ENCODE measurements around the gene AKAP17A. TPM values are rescaled to one million over a fixed set of nuclear protein-coding genes. Genes with fewer than 3 reads are reported as not detected.

The AKAP17A gene
- total and polyA plus RNA-seq, 2 donors (not counting 1 experiment from before 2014, with no cell fraction given), result 9.3 to 17.8 TPM

DNA sequence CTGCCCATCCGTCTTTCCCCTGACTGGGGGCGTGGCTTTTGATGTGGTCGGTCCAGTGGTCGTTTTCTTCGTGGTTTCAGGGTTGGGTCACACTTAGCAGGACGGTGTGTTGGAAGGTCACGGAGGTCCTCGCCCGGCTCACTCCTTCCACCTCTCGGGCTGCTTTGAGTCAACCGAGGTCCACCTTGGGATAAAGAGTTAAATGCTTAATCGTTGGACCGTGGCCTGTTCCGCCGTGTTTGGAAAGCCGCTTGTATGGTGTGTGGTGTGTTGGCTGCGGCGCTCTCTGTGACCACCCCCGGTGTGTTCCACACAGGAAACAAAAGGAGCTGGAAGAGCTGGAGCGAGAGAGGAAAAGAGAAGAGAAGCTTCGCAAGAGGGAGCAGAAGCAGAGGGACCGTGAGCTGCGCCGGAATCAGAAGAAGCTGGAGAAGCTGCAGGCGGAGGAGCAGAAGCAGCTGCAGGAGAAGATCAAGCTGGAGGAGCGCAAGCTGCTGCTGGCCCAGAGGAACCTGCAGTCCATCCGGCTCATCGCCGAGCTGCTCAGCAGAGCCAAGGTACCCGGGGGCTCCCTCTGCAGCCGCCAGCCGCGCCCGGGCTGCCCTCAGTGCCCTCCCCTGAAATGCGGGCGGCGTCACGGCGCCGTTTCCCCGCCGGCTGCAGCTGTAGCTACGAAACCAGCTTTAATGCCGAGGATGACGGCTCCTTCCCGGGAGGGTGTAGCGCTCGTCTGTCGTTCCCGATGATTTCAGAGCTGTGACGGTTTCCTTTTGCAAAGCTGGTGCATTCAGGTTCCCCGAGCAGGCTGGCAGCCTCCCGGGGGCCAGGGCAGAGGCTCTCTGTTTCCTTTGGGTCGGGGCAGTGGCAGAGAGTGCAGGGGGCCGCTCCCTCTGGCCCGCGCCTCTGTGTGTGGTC, 7.7 kb downstream of the AKAP17A start:
- no peak for DNase-seq (ENCODE audit: low read depth in 2 of 2)
- TF ChIP-seq CTCF (conservative IDR thresholded peaks at IDR 0.05 in 1 of 2, IDR thresholded peaks at IDR 0.05 in 1 of 2; ENCODE audit: low read depth in 1 of 2, low read length in 2 of 2), result no peak
- no peak for TF ChIP-seq EZH2 (IDR thresholded peaks at IDR 0.05; ENCODE audit: low read length, missing control alignments)
- no peak overlapping the region for H3K27ac ChIP-seq (ENCODE audit: insufficient read depth, low read length)
- no peaks in the 10 kb centered on the region for H4K20me1 ChIP-seq (ENCODE audit: control insufficient read depth, extremely low read depth, insufficient read depth, low read length)
- H3K27me3 ChIP-seq (ENCODE audit: control insufficient read depth, insufficient read depth, low read length), result no peaks in the 10 kb centered on the region
- H3K36me3 ChIP-seq (ENCODE audit: control insufficient read depth, insufficient read depth, low read length), result peaks cover 44% of the 10 kb centered on the region
- H3K4me2 ChIP-seq (ENCODE audit: extremely low read depth, insufficient read depth, low read length), result no peak overlapping the region
- H3K9ac ChIP-seq (ENCODE audit: insufficient read depth, low read length), result no peak overlapping the region
- H3K79me2 ChIP-seq (ENCODE audit: control insufficient read depth, insufficient read depth, low read length), result peaks cover 21% of the 10 kb centered on the region
- no peaks in the 10 kb centered on the region for H3K9me3 ChIP-seq (ENCODE audit: control insufficient read depth, insufficient read depth, low read depth, low read length)
- no peaks in the 10 kb centered on the region for H3K4me1 ChIP-seq (ENCODE audit: control insufficient read depth, extremely low read depth, insufficient read depth, low read length)
- no peak overlapping the region for H2AFZ ChIP-seq (ENCODE audit: low read length)
- no peak overlapping the region for H3K4me3 ChIP-seq (replicated peaks in 1 of 4; ENCODE audit: control extremely low read depth in 1 of 4, insufficient read depth in 1 of 4, low read depth in 3 of 4, low read length in 4 of 4)

DNA sequence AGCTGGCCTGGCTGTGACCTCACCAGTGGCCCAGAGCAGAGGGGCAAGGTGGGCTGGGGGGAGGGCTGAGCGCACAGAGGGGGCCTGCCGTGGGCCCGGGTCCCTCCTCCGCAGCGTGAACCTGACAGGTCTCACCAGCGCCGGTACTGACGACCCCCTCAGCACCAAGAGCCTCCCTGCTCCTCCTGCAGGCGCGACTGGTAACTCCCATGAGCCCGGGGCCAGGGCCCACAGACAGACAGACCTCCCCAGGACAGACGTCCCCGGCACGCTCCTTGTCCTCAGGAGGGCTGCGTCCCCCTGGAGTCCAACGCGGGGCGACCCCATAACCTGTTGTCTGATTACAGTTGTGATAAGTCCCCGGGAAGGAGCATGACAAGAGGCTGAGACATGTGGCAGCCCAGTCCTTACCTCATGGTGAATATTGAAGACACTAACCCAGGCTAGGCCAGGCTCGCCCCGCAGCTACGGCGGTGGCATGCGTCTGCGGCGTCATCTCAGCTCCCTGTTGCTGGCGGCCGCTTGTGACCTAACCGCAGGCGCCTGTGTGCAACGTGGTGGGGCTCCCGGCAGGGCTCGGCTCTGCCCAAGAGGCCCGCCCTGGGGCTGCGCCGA, 8.5 kb downstream of the AKAP17A start:
- Histone ChIP-seq H3K27ac (ENCODE audit: insufficient read depth, low read length) (no peak overlapping the region), H3K79me2 (ENCODE audit: control insufficient read depth, insufficient read depth, low read length) (peaks cover 16% of the 10 kb centered on the region), H3K9me3 (ENCODE audit: control insufficient read depth, insufficient read depth, low read depth, low read length) (no peaks in the 10 kb centered on the region), H2AFZ (ENCODE audit: low read length) (no peak overlapping the region), H3K36me3 (ENCODE audit: control insufficient read depth, insufficient read depth, low read length) (peaks cover 40% of the 10 kb centered on the region), H3K9ac (ENCODE audit: insufficient read depth, low read length) (no peak overlapping the region), H3K4me1 (ENCODE audit: control insufficient read depth, extremely low read depth, insufficient read depth, low read length) (no peaks in the 10 kb centered on the region), H3K27me3 (ENCODE audit: control insufficient read depth, insufficient read depth, low read length) (no peaks in the 10 kb centered on the region), H3K4me2 (ENCODE audit: extremely low read depth, insufficient read depth, low read length) (no peak overlapping the region), H3K4me3 (replicated peaks in 1 of 4; ENCODE audit: control extremely low read depth in 1 of 4, insufficient read depth in 1 of 4, low read depth in 3 of 4, low read length in 4 of 4) (no peak overlapping the region), H4K20me1 (ENCODE audit: control insufficient read depth, extremely low read depth, insufficient read depth, low read length) (no peaks in the 10 kb centered on the region)
- DNase-seq (ENCODE audit: low read depth in 2 of 2), result no peak
- TF ChIP-seq CTCF (conservative IDR thresholded peaks at IDR 0.05 in 1 of 2, IDR thresholded peaks at IDR 0.05 in 1 of 2; ENCODE audit: low read depth in 1 of 2, low read length in 2 of 2) (no peak), EZH2 (IDR thresholded peaks at IDR 0.05; ENCODE audit: low read length, missing control alignments) (no peak)

- no peaks in the 10 kb centered on the region for H4K20me1 ChIP-seq (ENCODE audit: control insufficient read depth, extremely low read depth, insufficient read depth, low read length)
- H3K9ac ChIP-seq (ENCODE audit: insufficient read depth, low read length), result no peak overlapping the region
- no peak overlapping the region for H3K4me3 ChIP-seq (replicated peaks in 1 of 4; ENCODE audit: control extremely low read depth in 1 of 4, insufficient read depth in 1 of 4, low read depth in 3 of 4, low read length in 4 of 4)
- no peaks in the 10 kb centered on the region for H3K27me3 ChIP-seq (ENCODE audit: control insufficient read depth, insufficient read depth, low read length)
- no peak overlapping the region for H3K4me2 ChIP-seq (ENCODE audit: extremely low read depth, insufficient read depth, low read length)
- peaks cover 12% of the 10 kb centered on the region for H3K79me2 ChIP-seq (ENCODE audit: control insufficient read depth, insufficient read depth, low read length)
- H3K4me1 ChIP-seq (ENCODE audit: control insufficient read depth, extremely low read depth, insufficient read depth, low read length), result no peaks in the 10 kb centered on the region
- H2AFZ ChIP-seq (ENCODE audit: low read length), result no peak overlapping the region
- TF ChIP-seq EZH2 (IDR thresholded peaks at IDR 0.05; ENCODE audit: low read length, missing control alignments) (no peak), CTCF (conservative IDR thresholded peaks at IDR 0.05 in 1 of 2, IDR thresholded peaks at IDR 0.05 in 1 of 2; ENCODE audit: low read depth in 1 of 2, low read length in 2 of 2) (no peak)
- H3K27ac ChIP-seq (ENCODE audit: insufficient read depth, low read length), result no peak overlapping the region
- H3K9me3 ChIP-seq (ENCODE audit: control insufficient read depth, insufficient read depth, low read depth, low read length), result no peaks in the 10 kb centered on the region
- H3K36me3 ChIP-seq (ENCODE audit: control insufficient read depth, insufficient read depth, low read length), result peaks cover 35% of the 10 kb centered on the region
- DNase-seq (ENCODE audit: low read depth in 2 of 2), result no peak
Measured at GRCh38 chrX:1600406-1601050, 9.1 kb downstream of the AKAP17A start.

Data from fibroblast of lung (primary cell).